ENCODE data around the gene EFS.
"Not testable (repeated sequence)": the region's sequence is repeated elsewhere in the genome, so short reads cannot be mapped to it uniquely, and the experiment has no call there.

The EFS gene

GRCh38 chr14:23365036-23365731 is at the start of gene EFS:
TSS of gene EFS (minus strand) at chr14:23365172. CDS start at chr14:23365025, 147 bp downstream.
- no peak for DNase-seq (ENCODE audit: low read depth in 2 of 2)

- no peak for DNase-seq (ENCODE audit: low read depth in 2 of 2)
Observed at GRCh38 chr14:23414254-23414653, 49.3 kb upstream of the EFS start.

- DNase-seq (ENCODE audit: low read depth in 2 of 2), result no peak
Observed at GRCh38 chr14:23413681-23414080, 48.7 kb upstream of the EFS start.

GRCh38 chr14:23411563-23412525 is 46.9 kb upstream of the EFS start:
- DNase-seq (ENCODE audit: low read depth in 2 of 2), result no peak

DNA sequence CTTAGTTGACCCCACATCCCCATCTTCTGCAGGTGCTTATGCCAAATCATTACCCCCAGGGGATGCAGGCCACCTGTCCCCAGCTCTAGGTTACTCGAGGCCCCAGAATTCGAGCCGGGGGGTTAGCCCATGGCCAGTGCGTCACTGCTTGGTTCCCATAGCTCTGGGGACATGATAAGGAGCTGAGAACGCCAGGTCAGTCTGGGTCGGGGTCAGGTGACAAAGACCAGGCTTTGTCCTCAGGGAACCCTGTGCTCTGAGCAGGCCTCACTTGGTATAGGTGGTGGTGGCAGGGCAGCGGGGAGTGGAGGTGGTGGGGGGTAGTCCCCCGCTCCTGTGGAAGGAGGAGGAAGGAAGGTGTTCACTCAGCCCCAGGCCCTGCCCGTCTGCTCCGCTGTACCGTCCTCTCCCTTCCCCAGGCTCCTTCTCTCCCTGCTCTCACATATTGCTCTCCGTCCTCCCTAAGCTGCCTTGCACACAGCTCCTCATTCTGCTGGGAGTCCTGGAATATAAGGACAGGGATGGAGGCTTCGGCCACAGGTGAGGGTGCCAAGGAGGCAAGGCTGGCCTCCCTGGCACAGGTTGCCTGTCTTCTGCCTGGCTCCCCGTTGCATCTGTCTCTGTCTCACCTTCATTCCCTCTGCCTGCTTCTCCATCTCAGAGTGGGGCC is 45.1 kb upstream of the EFS start:
- DNase-seq (ENCODE audit: low read depth in 2 of 2), result no peak

GRCh38 chr14:23409475-23409874 is 44.5 kb upstream of the EFS start:
- DNase-seq (ENCODE audit: low read depth in 2 of 2), result no peak

DNA sequence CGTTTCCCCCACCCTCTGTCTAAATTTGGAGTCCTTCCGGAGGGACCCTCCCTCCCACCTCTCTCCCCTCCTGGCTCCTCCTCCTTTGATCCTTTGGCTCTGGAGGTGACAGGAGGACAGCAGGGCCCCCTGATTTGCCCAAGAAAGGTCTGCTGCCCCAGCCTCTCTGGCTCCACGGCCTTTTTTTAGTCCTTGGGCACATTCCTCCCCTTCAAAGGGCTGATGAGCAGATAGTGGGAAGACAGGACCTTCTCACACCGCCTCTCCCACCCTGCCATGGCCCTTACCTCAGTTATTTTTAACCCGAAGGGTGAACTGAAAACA is 43.3 kb upstream of the EFS start:
- DNase-seq (ENCODE audit: low read depth in 2 of 2), result no peak

DNA sequence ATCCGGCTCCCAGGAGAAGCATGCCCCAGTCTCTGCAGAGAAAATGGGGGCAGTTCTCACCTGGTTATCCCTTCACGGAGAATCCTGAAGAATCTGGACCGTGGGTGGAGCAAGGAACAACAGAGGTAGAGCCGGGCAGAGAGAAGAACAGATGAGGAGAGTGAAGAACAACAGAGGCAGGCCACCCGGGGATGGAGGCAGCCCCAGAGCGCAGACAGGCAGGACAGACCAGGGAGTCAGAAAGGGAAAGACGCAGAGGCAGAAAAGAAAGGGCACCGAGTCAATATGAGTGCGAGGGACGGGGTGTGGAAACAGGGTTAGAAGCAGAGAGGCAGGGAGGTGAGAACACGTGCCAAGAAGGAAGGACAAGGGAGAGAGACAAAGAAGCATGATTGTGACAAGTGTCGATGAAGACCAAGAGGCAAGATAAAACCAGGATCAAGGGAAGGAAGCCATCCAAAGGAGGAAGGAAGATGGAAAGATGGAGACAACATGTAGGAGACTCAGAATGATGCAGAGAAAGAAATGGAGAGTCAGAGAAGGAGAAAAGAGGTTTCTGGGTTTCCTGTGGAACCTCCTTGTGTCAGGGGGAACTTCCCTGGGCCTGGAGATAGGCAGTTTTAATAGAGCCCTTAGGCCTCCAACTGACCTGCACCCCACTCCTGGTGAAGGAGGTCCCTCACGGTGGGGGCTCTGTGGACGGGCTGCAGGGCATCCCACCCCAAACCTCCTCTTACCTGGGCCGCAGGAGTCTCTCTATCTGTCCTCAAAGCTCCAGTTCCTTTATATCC is 42.7 kb upstream of the EFS start, which contains the start of gene MYH6:
Gene MYH6 (minus strand): TSS at position 758 of the 791 bp plus-strand sequence. CDS start 1,050 bp downstream, outside the sequence.
- no peak for DNase-seq (ENCODE audit: low read depth in 2 of 2)

DNA sequence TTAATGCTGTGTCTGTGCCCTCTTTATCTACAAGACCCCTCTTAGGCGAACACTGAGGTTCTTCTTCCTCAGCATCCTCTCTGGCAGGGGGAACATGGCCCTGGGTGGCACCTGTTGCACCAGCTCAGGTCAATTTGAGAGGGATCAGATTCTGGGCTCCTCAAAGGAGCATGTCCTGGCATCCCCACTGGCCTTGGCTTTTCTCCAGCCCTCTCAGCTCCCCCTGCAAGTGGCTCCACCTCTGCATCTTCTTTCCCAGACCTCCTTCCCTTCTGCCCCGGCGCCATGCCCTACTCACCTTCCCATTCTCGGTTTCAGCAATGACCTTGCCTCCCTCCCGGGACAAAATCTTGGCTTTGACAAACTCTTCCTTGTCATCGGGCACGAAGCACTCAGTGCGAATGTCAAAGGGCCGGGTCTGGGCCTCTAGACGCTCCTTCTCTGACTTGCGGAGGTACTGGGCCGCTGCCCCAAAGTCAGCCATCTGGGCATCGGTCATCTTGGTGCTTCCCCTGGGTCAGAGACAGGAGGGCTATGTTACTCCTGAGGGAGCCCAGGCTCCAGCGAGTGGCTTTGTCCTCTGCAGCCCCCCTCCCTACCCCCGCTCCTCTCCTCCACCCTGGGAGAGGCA is 41.9 kb upstream of the EFS start:
- DNase-seq (ENCODE audit: low read depth in 2 of 2), result no peak

DNA sequence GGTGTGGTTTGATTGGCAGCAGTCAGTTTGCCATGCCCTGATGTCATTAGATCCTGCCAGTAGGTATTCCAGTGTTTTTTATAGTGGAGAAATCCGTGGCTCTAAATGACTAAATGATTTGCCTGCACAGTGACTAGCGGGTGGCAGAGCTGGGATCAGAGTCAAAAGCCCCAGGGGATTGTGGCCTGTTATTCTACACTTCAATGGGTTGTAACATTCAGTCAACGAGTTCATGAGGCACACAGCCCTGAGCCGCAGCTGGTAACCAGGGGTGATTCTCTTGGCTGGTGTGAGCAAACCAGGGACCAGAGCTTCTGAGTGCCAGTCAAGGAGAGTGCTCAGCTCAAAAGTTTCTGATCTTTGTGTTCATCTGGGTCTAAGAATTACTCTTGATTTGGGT is 41.3 kb upstream of the EFS start:
- DNase-seq (ENCODE audit: low read depth in 2 of 2), result no peak

DNA sequence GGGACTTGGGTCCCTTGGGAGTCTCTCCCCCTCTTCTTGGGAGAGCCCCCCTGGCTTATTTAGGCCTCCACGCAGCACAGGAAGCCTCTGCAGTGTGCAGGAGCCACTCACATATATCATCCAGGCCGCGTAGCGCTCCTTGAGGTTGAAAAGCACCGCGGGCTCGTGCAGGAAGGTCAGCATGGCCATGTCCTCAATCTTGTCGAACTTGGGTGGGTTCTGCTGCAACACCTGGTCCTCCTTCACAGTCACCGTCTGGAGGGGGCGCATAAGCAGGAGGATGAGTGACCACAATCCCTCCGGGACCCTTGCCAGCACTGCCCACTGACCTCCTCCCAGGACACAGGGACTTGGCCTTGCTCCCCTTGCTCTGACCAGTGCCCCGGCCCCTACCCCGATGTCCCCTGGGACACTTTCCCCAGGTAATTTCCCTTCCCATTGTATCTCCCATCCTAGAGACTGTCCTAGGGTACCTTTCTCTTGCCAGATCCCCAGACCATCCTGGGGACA is 40.6 kb upstream of the EFS start:
- DNase-seq (ENCODE audit: low read depth in 2 of 2), result no peak

GRCh38 chr14:23405096-23405495 is 40.1 kb upstream of the EFS start:
- DNase-seq (ENCODE audit: low read depth in 2 of 2), result no peak

- DNase-seq (ENCODE audit: low read depth in 2 of 2), result no peak
Observed at GRCh38 chr14:23404331-23404900, 39.4 kb upstream of the EFS start.

GRCh38 chr14:23403908-23404307 is 38.9 kb upstream of the EFS start:
- DNase-seq (ENCODE audit: low read depth in 2 of 2), result no peak

GRCh38 chr14:23403139-23403438 is 38.1 kb upstream of the EFS start:
- DNase-seq (ENCODE audit: low read depth in 2 of 2), result no peak

DNA sequence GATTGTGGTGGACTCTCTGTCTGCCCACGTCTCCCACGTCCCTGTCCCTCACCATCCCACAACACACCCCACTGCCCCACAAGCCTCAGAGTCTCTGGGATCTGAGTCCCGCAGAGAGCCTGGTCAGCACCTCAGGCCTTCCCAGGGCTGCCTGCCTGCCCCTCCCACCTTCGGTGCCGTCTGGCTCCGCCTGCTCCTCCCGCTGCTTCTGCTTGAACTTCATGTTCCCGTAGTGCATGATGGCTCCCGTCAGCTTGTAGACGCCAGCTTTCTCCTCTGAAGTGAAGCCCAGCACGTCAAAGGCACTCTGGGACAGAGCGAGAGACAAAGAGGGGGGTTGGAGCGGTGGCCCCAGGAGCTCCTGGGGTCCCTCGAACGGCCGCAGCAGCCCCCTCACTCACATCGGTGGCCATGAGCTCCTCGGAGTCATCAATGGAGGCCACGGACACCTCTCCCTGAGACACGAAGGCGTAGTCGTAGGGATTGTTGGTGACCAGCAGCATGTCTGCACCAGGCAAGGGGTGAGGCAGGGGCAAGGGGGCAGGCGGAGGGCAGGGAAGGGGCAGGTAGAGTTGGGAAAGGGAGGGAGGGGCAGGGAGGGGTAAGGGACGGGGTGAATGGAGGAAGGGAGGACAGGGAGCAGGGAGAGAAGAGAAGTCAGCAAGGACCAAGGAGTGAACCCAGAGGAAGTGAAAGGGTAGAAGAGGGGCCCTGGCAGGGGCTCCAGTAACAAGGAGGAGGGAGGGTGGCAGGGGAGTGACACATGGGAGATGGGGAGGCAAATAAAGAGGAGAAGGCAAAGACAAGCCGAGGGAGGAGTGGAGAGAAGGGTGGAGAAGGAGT is 37.5 kb upstream of the EFS start:
- DNase-seq (ENCODE audit: low read depth in 2 of 2), result no peak

DNA sequence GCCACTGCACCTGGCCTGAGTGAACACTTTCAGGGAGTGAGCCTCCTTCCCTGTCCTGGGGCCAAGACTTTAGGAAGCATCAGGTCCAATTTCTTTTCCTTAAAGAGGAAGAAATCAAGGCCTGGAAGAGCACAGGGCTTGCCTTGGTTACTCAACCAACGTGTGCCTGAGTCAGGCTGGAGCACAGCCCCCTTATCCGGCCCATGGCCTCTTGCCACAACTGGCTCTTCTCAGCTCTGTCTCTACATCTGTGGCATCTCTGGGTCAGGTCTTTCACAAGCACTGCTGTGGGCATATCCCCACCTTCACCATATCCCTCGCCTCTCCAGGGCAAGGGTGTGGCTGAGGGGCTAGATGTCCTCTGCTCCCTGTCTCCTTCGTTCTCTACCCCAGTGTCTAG is 36.3 kb upstream of the EFS start:
- no peak for DNase-seq (ENCODE audit: low read depth in 2 of 2)

DNA sequence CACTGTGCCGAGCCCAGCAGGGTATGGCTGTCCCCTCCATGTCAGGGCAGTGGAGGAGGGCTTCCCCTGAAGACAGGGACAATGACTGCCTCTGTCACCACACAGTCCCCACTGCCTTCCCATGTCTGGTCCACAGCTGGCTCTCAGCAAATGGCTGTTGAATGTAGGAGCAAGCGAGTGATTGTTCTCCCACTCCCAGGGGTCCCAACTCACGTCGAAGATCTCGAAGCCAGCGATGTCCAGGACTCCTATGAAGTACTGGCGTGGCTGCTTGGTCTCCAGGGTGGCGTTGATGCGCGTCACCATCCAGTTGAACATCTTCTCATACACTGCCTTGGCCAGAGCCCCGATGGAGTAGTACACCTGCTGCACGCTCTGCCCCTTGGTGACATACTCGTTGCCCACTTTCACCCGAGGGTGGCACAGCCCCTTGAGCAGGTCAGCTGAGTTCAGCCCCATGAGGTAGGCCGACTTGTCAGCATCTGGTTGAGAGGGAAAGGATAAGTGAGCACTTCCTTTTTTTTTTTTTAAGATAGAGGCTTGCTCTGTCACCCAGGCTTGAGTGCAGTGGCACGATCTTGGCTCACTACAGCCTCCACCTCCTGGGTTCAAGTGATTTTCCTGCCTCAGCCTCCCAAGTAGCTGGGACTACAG is 35.7 kb upstream of the EFS start:
- not testable (repeated sequence) for DNase-seq (ENCODE audit: low read depth in 2 of 2)

DNA sequence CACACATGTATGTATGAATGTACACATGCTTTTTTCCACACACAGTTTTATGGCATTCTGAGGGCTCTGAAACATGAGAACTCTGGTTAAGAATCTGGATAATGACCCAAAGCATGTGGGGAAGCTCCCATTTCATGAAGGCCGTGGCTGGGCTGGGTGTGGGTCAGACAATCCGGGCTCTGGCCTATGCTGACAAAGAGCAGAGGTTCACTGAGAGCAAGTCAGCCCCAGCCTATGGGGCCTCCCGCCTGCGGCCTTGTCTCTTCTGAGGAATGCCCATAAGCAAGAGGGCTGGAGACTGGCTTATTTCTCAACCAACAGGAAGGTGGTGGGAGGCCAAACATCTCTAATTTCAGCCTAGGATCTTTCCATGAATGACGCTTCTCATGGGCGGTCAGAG is 34.6 kb upstream of the EFS start:
- no peak for DNase-seq (ENCODE audit: low read depth in 2 of 2)
